ENCODE measurements around the gene RASGRP1. TPM values are rescaled to one million over a fixed set of nuclear protein-coding genes. Genes with fewer than 3 reads are reported as not detected.

Gene RASGRP1
- total and polyA plus RNA-seq, 10 of the 15 experiments (the other 5 are each of a cell fraction or from before 2014, with no cell fraction given) = 5.6 to 234 (median 20.9) TPM

GRCh38 chr15:38458646-38459045 is 106.0 kb downstream of the RASGRP1 start (continued):
- TF ChIP-seq ZBTB4 (CRISPR knock-in tag; IDR thresholded peaks at IDR 0.05) (no peak), CBX5 (IDR thresholded peaks at IDR 0.05; ENCODE audit: low read depth) (no peak), SUZ12 (IDR thresholded peaks at IDR 0.05; ENCODE audit: unreplicated experiment) (no peak), NBN (IDR thresholded peaks at IDR 0.05) (no peak), SIN3A (IDR thresholded peaks at IDR 0.05; ENCODE audit: low read depth, low read length) (no peak)

GRCh38 chr15:38455092-38455491 is 109.5 kb downstream of the RASGRP1 start:
- peaks cover 3% of the 10 kb centered on the region; the same call in 1 of the 2 replicates for H3K4me1 ChIP-seq (ENCODE audit: control insufficient read depth, insufficient read depth, low read length)
- H3K9me3 ChIP-seq (replicated peaks; ENCODE audit: control insufficient read depth, insufficient read depth, low read length) = no peaks in the 10 kb centered on the region
- H3K27ac ChIP-seq (ENCODE audit: control insufficient read depth, insufficient read depth) = peak overlapping the region; percentile 85; the same call in 1 of the 2 replicates
- H3K4me2 ChIP-seq (ENCODE audit: control insufficient read depth, insufficient read depth) = peak overlapping the region; percentile 81
- intact Hi-C loops (cut with micrococcal nuclease; ENCODE audit: unreplicated experiment) (loop anchor here (5.0 kb wide), 1 partner anchor 107 kb away; the partner anchor contains the start of gene RASGRP1), in situ Hi-C loops (cut with MboI) (no loop called here)
- ChIA-PET RAD21 (ENCODE audit: unreplicated experiment) (interaction anchor here (0.7 to 3.2 kb wide), 11 partner anchors 9 to 251 kb away, joined by 3 to 44 read pairs (median 7); no protein-coding TSS in a partner anchor), POLR2A (interaction anchor here (1.0 to 2.6 kb wide), 7 partner anchors 9 to 242 kb away, joined by 3 to 22 read pairs (median 5); no protein-coding TSS in a partner anchor), SMC1A (ENCODE audit: uncharacterized antibody, unreplicated experiment) (interaction anchor here (0.8 to 3.7 kb wide), 15 partner anchors 8 to 459 kb away, joined by 3 to 51 read pairs (median 7); no protein-coding TSS in a partner anchor), CTCF (interaction anchor here (0.7 to 3.7 kb wide), 18 partner anchors 8 to 452 kb away, joined by 3 to 54 read pairs (median 6); partner anchors contain the start of gene RASGRP1)
- peak overlapping the region; percentile 84 for H3K4me3 ChIP-seq
- peaks cover 60% of the 10 kb centered on the region for H3K79me2 ChIP-seq (ENCODE audit: control insufficient read depth, insufficient read depth, low read length)
- H3K9ac ChIP-seq (ENCODE audit: control insufficient read depth, insufficient read depth, low read length) = peak overlapping the region; percentile 92
- ATAC-seq (peak; percentile 35), FAIRE-seq (no peak), DNase-seq (ENCODE audit: low read depth, low spot score) (no peak)
- no peaks in the 10 kb centered on the region for H4K20me1 ChIP-seq (ENCODE audit: control insufficient read depth, insufficient read depth)
- WGBS (ENCODE audit: insufficient coverage, insufficient replicate concordance, low lambda C conversion rate, missing lambda C conversion rate) = 0% methylated on average over 4 of the region's 4 CpGs
- H3K27me3 ChIP-seq (replicated peaks in 1 of 2; ENCODE audit: control insufficient read depth in 2 of 2, insufficient read depth in 2 of 2, low read length in 1 of 2) = no peaks in the 10 kb centered on the region
- no peaks in the 10 kb centered on the region; a peak in 1 of 4 replicates for H3K36me3 ChIP-seq (ENCODE audit: control insufficient read depth in 2 of 2, insufficient read depth in 2 of 2, low read length in 1 of 2)
- H2AFZ ChIP-seq (ENCODE audit: control insufficient read depth, low read depth, low read length) = no peak overlapping the region
- BruUV-seq (replicated peaks) = no TSS peak
- TF ChIP-seq POLR2AphosphoS2 (IDR thresholded peaks at IDR 0.05; ENCODE audit: low read depth, low read length) = no peak
- TF ChIP-seq BACH1 (IDR thresholded peaks at IDR 0.05; ENCODE audit: borderline replicate concordance) = no peak
- TF ChIP-seq CREM (IDR thresholded peaks at IDR 0.05; ENCODE audit: low read depth) = no peak
- TF ChIP-seq CREB1 (IDR thresholded peaks at IDR 0.05; ENCODE audit: low read depth) = no peak
- TF ChIP-seq SUPT20H (IDR thresholded peaks at IDR 0.05; ENCODE audit: borderline replicate concordance, control insufficient read depth, low read depth, low read length) = no peak
- TF ChIP-seq EED (IDR thresholded peaks at IDR 0.05; ENCODE audit: low read depth) = no peak
- TF ChIP-seq EP300 (IDR thresholded peaks at IDR 0.05; ENCODE audit: borderline replicate concordance in 1 of 2, control insufficient read depth in 1 of 2, low read depth in 2 of 2, low read length in 2 of 2) = no peak
- no peak for TF ChIP-seq MEF2A (IDR thresholded peaks at IDR 0.05; ENCODE audit: insufficient read depth, low read depth, low read length)
- TF ChIP-seq CBFB (IDR thresholded peaks at IDR 0.05; ENCODE audit: low read depth) = no peak
- no peak for TF ChIP-seq KAT2A (conservative IDR thresholded peaks at IDR 0.05; ENCODE audit: control insufficient read depth, low read depth, low read length)
- no peak for TF ChIP-seq NFYB (IDR thresholded peaks at IDR 0.05; ENCODE audit: insufficient read depth, low read depth, low read length)
- TF ChIP-seq TBL1XR1 (IDR thresholded peaks at IDR 0.05; ENCODE audit: low read depth, low read length) = no peak
- no peak for TF ChIP-seq RFX5 (IDR thresholded peaks at IDR 0.05; ENCODE audit: low read depth, low read length)

All from GM12878 (cell line).